ENCODE data around the gene FAM111B.

Gene FAM111B

DNA sequence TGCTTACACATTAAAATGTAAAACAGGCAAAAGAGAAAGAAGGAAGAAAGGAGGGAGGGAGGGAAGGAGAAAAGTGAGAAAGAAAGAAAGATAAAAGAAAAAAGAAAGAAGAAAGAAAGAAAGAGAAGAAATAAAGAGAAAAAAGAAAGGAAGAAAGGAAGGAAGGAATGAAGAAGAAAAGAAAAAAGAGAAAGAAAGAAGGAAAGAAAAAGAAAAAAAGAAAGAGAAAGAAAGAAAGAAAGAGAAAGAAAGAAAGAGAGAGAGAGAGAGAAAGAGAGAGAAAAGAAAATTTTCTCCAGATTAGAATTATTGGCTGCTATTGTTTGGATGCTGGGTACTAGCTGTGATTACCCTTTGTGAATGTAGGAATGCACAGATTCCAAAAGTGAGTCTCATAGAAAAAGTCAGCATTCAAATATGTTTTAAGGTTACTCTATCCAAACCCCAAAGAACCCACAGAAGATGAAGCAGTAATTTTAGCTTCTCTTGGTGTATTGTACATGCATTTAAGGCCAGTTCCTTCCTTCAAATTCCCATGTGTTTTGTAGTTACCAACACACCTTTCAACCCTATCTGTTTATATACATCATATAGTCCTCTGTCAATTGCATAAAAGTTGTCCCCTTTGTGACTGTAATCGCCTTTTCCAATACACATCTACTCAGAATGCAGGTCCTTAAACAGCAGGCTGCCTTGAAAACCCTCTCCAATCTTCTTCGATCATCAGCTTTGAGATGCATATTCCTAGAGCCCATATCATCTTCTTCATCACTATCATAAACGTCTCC lies 34.8 kb downstream of the FAM111B start:
- Histone ChIP-seq H3K9me3 (ENCODE audit: control insufficient read depth, insufficient read depth, low read length) (no peaks in the 10 kb centered on the region), H3K4me1 (ENCODE audit: control insufficient read depth, insufficient read depth, low read length) (no peaks in the 10 kb centered on the region), H3K36me3 (ENCODE audit: control insufficient read depth, insufficient read depth, low read length) (no peaks in the 10 kb centered on the region), H3K27me3 (ENCODE audit: control insufficient read depth, insufficient read depth, low read length) (no peaks in the 10 kb centered on the region), H3K4me3 (ENCODE audit: low read length) (peak overlapping the region; percentile 63; the same call in 1 of the 2 replicates), H3K27ac (ENCODE audit: low read length) (no peak overlapping the region)
- no peak for DNase-seq (ENCODE audit: low read depth, low spot score)
- no CpG with 5 or more reads among the region's 3 CpGs for WGBS (ENCODE audit: insufficient coverage, insufficient read length)

DNA sequence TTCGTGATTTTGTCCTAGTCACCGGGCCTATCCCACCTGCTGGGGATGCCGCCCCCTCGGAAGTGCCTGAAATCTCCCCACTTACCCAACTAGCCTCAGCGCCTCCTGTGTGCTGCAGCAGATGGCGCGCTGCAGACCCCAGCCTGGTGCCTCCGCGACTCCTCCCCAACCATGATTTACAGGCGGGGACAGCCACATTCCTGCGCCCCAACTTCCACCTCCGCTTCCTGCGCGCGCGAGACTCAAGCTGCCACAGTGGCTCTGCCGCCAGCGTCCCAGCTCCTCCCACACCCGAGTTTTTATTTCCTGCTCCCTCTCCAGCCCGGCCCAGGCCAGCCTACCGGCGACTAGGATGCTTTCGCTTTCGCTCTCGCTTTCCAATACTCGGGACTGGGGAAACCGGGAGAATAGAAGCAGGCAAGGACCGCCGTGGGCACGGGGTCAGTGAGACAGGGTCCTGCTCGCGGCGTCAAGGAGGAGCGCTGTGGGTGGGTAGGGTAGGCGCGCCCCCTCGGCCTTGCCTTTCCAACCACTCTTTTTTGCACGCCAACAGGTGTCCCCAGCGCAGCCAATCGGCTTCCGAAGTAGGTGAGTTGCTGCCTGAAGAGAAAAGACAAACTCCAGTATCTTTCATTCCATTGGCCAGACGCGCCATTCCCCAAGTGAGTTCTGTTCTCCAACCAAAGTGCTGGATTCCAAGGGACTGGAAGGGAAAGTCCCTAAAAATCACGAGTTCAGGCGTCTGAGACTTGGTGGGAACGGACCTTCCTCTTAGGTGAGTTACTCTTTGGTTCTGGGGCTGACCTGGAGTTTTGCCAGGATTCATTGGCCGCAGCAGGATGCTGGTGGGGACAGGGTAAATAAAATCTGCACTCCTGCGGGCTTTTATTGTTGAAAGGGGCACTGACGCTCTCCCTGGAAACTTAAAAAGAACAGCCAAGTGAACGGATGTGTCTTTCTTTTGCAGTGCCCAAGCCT lies 35.8 kb downstream of the FAM111B start, which contains the start of gene FAM111A:
TSS of gene FAM111A (plus strand) at position 327 of the 978 bp plus-strand sequence. CDS start 6,017 bp downstream, outside the sequence.
- Histone ChIP-seq H3K4me3 (ENCODE audit: low read length) (peak within 1 kb of the TSS; percentile 63; the same call in 1 of the 2 replicates), H3K27ac (ENCODE audit: low read length) (no peak within 1 kb of the TSS), H3K36me3 (ENCODE audit: control insufficient read depth, insufficient read depth, low read length) (no peaks in the 10 kb centered on the region), H3K4me1 (ENCODE audit: control insufficient read depth, insufficient read depth, low read length) (no peaks in the 10 kb centered on the region), H3K9me3 (ENCODE audit: control insufficient read depth, insufficient read depth, low read length) (no peaks in the 10 kb centered on the region), H3K27me3 (ENCODE audit: control insufficient read depth, insufficient read depth, low read length) (no peaks in the 10 kb centered on the region)
- peak; percentile 77 for DNase-seq (ENCODE audit: low read depth, low spot score)
- WGBS (ENCODE audit: insufficient coverage, insufficient read length), result no CpG with 5 or more reads among the region's 50 CpGs

DNA sequence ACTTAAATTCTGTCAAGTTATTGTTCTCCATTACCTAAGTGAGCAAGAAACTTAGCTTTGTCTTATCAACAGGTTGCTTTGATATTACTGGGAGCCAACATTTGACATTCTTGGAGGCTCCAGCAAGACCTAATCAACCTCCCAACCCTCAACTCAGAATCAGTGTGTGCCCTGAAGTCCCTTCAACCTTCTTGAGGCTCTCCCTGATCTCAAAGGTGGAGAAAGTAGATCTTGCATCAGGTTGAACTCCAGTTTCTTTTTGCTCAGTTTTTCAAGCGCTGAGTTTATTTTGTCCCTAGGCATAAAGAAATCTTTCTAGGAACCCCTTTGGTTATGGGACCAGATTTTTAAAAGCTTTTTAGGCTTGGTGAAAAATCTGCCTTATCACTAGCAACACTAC lies 37.1 kb downstream of the FAM111B start:
- H3K9me3 ChIP-seq (ENCODE audit: control insufficient read depth, insufficient read depth, low read length), result no peaks in the 10 kb centered on the region
- H3K27me3 ChIP-seq (ENCODE audit: control insufficient read depth, insufficient read depth, low read length), result no peaks in the 10 kb centered on the region
- no CpG with 5 or more reads among the region's 1 CpG for WGBS (ENCODE audit: insufficient coverage, insufficient read length)
- H3K36me3 ChIP-seq (ENCODE audit: control insufficient read depth, insufficient read depth, low read length), result no peaks in the 10 kb centered on the region
- DNase-seq (ENCODE audit: low read depth, low spot score), result no peak
- no peak overlapping the region for H3K27ac ChIP-seq (ENCODE audit: low read length)
- H3K4me3 ChIP-seq (ENCODE audit: low read length), result no peak overlapping the region
- no peaks in the 10 kb centered on the region for H3K4me1 ChIP-seq (ENCODE audit: control insufficient read depth, insufficient read depth, low read length)

DNA sequence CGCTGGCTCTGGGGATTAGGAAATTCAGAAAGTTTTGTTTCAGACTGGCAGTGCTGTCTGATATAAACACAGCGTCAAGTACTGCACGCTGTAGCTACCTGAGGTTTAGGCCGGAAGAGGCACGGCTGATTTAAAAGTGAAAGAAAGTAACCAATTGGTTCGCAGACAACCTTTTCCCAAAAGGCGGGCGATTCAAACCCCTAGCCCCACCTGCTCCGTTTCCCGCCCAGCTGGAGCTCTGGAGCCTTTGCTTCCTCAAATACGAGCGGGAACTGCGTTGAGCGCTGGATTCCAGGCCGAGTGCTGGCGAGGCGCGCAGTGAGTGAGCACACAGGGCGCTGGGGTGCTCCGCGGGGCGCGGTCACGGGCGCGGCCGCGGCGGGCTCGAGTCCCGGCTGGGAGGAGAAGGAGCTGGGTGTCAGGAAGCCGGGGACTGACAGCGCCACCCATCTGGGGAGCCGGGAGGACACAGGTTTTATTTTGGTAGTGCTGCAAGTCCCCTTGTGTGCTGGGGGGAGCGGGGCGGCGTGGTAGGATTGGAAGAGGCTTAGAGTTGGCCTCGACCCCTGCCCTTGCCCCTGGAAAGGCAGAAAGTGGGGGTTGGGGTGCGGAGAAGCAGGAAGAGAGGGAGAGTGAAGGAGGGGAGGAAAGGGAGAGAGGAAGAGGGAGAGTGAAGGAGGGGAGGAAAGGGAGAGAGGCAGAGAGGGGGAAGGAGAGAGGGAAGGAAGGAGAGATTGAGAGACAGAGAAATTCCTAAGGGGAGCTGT lies 37.7 kb downstream of the FAM111B start:
- Histone ChIP-seq H3K27ac (ENCODE audit: low read length) (no peak overlapping the region), H3K36me3 (ENCODE audit: control insufficient read depth, insufficient read depth, low read length) (no peaks in the 10 kb centered on the region), H3K9me3 (ENCODE audit: control insufficient read depth, insufficient read depth, low read length) (no peaks in the 10 kb centered on the region), H3K4me1 (ENCODE audit: control insufficient read depth, insufficient read depth, low read length) (no peaks in the 10 kb centered on the region), H3K4me3 (ENCODE audit: low read length) (peak overlapping the region; percentile 54; the same call in 1 of the 2 replicates), H3K27me3 (ENCODE audit: control insufficient read depth, insufficient read depth, low read length) (no peaks in the 10 kb centered on the region)
- peak; percentile 68 for DNase-seq (ENCODE audit: low read depth, low spot score)
- WGBS (ENCODE audit: insufficient coverage, insufficient read length), result no CpG with 5 or more reads among the region's 39 CpGs

DNA sequence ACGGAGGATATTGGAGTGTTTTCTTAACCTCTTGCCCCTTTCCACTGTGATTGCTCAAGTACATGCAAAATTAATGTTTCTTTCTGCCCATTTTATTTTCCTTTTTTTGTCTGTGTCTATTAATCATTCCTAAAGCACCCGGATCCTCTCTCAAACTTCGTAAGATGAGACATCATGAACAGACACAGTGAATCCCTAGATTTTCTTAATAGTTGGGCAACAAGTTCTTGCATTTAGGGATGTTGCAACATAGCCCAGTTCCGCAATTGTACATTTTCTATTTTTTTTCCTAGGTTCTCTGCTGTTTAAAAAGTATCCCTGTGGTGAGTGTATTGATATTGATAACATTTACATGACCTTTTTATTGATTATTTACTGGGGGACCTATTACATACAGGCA lies 38.5 kb downstream of the FAM111B start:
- no peak overlapping the region for H3K4me3 ChIP-seq (ENCODE audit: low read length)
- no peak overlapping the region for H3K27ac ChIP-seq (ENCODE audit: low read length)
- H3K9me3 ChIP-seq (ENCODE audit: control insufficient read depth, insufficient read depth, low read length), result no peaks in the 10 kb centered on the region
- no peak for DNase-seq (ENCODE audit: low read depth, low spot score)
- no peaks in the 10 kb centered on the region for H3K36me3 ChIP-seq (ENCODE audit: control insufficient read depth, insufficient read depth, low read length)
- H3K4me1 ChIP-seq (ENCODE audit: control insufficient read depth, insufficient read depth, low read length), result no peaks in the 10 kb centered on the region
- no CpG with 5 or more reads among the region's 4 CpGs for WGBS (ENCODE audit: insufficient coverage, insufficient read length)
- no peaks in the 10 kb centered on the region for H3K27me3 ChIP-seq (ENCODE audit: control insufficient read depth, insufficient read depth, low read length)

DNA sequence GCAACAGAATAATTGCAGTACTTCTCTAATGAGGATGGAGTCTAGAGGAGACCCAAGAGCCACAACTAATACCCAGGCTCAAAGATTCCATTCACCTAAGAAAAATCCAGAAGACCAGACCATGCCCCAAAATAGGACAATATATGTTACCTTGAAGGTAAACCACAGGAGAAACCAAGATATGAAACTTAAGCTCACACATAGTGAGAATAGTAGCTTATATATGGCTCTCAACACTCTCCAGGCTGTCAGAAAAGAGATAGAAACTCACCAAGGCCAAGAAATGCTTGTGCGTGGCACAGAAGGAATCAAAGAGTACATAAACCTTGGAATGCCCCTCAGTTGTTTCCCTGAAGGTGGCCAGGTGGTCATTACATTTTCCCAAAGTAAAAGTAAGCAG lies 44.7 kb downstream of the FAM111B start:
- Histone ChIP-seq H3K4me1 (ENCODE audit: control insufficient read depth, insufficient read depth, low read length) (no peaks in the 10 kb centered on the region), H3K36me3 (ENCODE audit: control insufficient read depth, insufficient read depth, low read length) (no peaks in the 10 kb centered on the region; the same call in 1 of the 2 replicates), H3K27ac (ENCODE audit: low read length) (no peak overlapping the region), H3K27me3 (ENCODE audit: control insufficient read depth, insufficient read depth, low read length) (no peaks in the 10 kb centered on the region), H3K9me3 (ENCODE audit: control insufficient read depth, insufficient read depth, low read length) (no peaks in the 10 kb centered on the region), H3K4me3 (ENCODE audit: low read length) (no peak overlapping the region)
- no CpG with 5 or more reads among the region's 1 CpG for WGBS (ENCODE audit: insufficient coverage, insufficient read length)
- DNase-seq (ENCODE audit: low read depth, low spot score), result no peak

DNA sequence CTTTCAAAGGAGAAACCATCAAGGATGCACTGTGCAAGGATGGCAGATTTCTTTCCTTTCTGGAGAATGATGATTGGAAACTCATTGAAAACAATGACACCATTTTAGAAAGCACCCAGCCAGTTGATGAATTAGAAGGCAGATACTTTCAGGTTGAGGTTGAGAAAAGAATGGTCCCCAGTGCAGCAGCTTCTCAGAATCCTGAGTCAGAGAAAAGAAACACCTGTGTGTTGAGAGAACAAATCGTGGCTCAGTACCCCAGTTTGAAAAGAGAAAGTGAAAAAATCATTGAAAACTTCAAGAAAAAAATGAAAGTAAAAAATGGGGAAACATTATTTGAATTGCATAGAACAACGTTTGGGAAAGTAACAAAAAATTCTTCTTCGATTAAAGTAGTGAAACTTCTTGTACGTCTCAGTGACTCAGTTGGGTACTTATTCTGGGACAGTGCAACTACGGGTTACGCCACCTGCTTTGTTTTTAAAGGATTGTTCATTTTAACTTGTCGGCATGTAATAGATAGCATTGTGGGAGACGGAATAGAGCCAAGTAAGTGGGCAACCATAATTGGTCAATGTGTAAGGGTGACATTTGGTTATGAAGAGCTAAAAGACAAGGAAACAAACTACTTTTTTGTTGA lies 45.4 kb downstream of the FAM111B start:
- no CpG with 5 or more reads among the region's 8 CpGs for WGBS (ENCODE audit: insufficient coverage, insufficient read length)
- no peaks in the 10 kb centered on the region for H3K9me3 ChIP-seq (ENCODE audit: control insufficient read depth, insufficient read depth, low read length)
- H3K36me3 ChIP-seq (ENCODE audit: control insufficient read depth, insufficient read depth, low read length), result no peaks in the 10 kb centered on the region; the same call in 1 of the 2 replicates
- DNase-seq (ENCODE audit: low read depth, low spot score), result no peak
- no peak overlapping the region for H3K27ac ChIP-seq (ENCODE audit: low read length)
- H3K4me1 ChIP-seq (ENCODE audit: control insufficient read depth, insufficient read depth, low read length), result no peaks in the 10 kb centered on the region
- no peak overlapping the region for H3K4me3 ChIP-seq (ENCODE audit: low read length)
- H3K27me3 ChIP-seq (ENCODE audit: control insufficient read depth, insufficient read depth, low read length), result no peaks in the 10 kb centered on the region

DNA sequence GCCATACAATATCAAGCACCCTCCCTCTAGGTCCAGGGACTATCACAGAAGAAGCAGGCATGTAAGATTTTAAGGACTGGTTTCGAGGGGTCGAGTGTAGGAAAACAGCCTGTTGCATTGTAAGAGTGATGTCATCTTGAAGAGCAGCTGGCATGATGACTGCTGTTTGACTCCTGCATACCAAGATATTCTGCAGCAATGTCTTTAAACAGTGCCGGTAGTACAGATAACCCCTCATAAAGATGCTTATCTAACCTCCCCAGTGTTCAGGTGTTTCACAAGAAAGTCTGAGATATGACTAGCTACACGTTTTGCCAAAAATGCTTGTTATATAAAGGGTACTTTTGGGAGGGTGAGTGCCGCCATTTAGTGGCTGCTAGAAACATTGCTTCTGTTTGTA lies 47.6 kb downstream of the FAM111B start:
- no CpG with 5 or more reads among the region's 5 CpGs for WGBS (ENCODE audit: insufficient coverage, insufficient read length)

DNA sequence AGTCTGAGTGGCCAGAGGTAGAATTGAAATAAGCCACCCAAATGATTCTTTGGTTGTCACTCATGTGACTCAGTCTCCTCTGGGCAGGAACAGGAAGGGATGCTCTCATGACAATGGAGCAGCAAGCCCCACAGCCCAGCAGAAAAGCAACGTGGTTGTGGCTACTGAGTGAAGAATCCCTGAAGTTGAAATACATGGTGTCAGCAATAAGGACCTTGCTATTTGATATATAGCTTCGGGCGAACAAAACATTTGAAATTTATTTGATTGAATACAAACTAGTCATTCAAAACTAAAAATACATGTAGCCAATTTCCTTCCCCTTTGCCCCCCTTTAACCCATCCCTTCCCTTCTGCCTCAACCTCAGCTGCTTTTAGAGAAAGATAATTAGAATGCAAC lies 50.4 kb downstream of the FAM111B start:
- no peak overlapping the region for H3K27ac ChIP-seq (ENCODE audit: low read length)
- H3K27me3 ChIP-seq (ENCODE audit: control insufficient read depth, insufficient read depth, low read length), result no peaks in the 10 kb centered on the region
- no CpG with 5 or more reads among the region's 3 CpGs for WGBS (ENCODE audit: insufficient coverage, insufficient read length)
- H3K4me1 ChIP-seq (ENCODE audit: control insufficient read depth, insufficient read depth, low read length), result peaks cover 2% of the 10 kb centered on the region; the same call in 1 of the 2 replicates
- H3K9me3 ChIP-seq (ENCODE audit: control insufficient read depth, insufficient read depth, low read length), result no peaks in the 10 kb centered on the region
- no peaks in the 10 kb centered on the region for H3K36me3 ChIP-seq (ENCODE audit: control insufficient read depth, insufficient read depth, low read length)
- H3K4me3 ChIP-seq (ENCODE audit: low read length), result no peak overlapping the region
- no peak for DNase-seq (ENCODE audit: low read depth, low spot score)

More for the DNA sequence above, 47.6 kb downstream of the FAM111B start:
- Histone ChIP-seq H3K27ac (ENCODE audit: low read length) (no peak overlapping the region), H3K4me1 (ENCODE audit: control insufficient read depth, insufficient read depth, low read length) (peaks cover 2% of the 10 kb centered on the region; the same call in 1 of the 2 replicates), H3K27me3 (ENCODE audit: control insufficient read depth, insufficient read depth, low read length) (no peaks in the 10 kb centered on the region), H3K9me3 (ENCODE audit: control insufficient read depth, insufficient read depth, low read length) (no peaks in the 10 kb centered on the region), H3K36me3 (ENCODE audit: control insufficient read depth, insufficient read depth, low read length) (no peaks in the 10 kb centered on the region; the same call in 1 of the 2 replicates), H3K4me3 (ENCODE audit: low read length) (no peak overlapping the region)
- DNase-seq (ENCODE audit: low read depth, low spot score), result no peak

Measured in iPS DF 6.9 (cell line).